Hepatocyte (in vitro differentiated cells): ENCODE measurements around the gene STN1. TPM values are rescaled to one million over a fixed set of nuclear protein-coding genes. Genes with fewer than 3 reads are reported as not detected.
A peak's percentile ranks its signal among the peaks of the same experiment; 100 is the strongest.
"Not testable (repeated sequence)": the region's sequence is repeated elsewhere in the genome, so short reads cannot be mapped to it uniquely, and the experiment has no call there.

Experiments used
- DNase-seq: peaks from one replicate; pipeline ENCODE4 v3.0.0-alpha.2; 2016; ENCODE audit warnings: low spot score
- H2AFZ ChIP-seq: fragments of 200-600 bp; sonication (generic); 2 replicates; pipeline ENCODE4 v1.6.0; 2016; ENCODE audit warnings: antibody characterized with exemption, mild to moderate bottlenecking
- H3K27ac ChIP-seq: fragments of 200-600 bp; sonication (generic); 2 replicates; pipeline ENCODE4 v1.5.1; 2016; ENCODE audit warnings: mild to moderate bottlenecking
- H3K27me3 ChIP-seq: fragments of 200-600 bp; sonication (generic); 2 replicates; pipeline ENCODE4 v1.6.1; 2016
- H3K36me3 ChIP-seq: fragments of 200-600 bp; sonication (generic); replicated peaks from 2 replicates; pipeline ENCODE4 v1.5.1; 2016; ENCODE audit warnings: low read depth; ENCODE audit not compliant: insufficient read depth
- H3K4me1 ChIP-seq: fragments of 200-600 bp; sonication (generic); 2 replicates; pipeline ENCODE4 v1.5.1; 2016; ENCODE audit warnings: mild to moderate bottlenecking, moderate library complexity; ENCODE audit not compliant: insufficient read depth
- H3K4me2 ChIP-seq: fragments of 200-600 bp; sonication (generic); 2 replicates; pipeline ENCODE4 v1.6.0; 2016
- H3K4me3 ChIP-seq: fragments of 200-600 bp; sonication (generic); 2 replicates; pipeline ENCODE4 v1.5.1; 2016; ENCODE audit warnings: mild to moderate bottlenecking
- H3K79me2 ChIP-seq: fragments of 200-600 bp; sonication (generic); 2 replicates; pipeline ENCODE4 v1.6.0; 2017; ENCODE audit warnings: mild to moderate bottlenecking
- H3K9me2 ChIP-seq: fragments of 200-600 bp; sonication (generic); replicated peaks from 2 replicates; pipeline ENCODE4 v1.6.0; 2017; ENCODE audit warnings: mild to moderate bottlenecking; ENCODE audit not compliant: insufficient read depth
- H3K9me3 ChIP-seq: fragments of 200-600 bp; sonication (generic); 2 replicates; pipeline ENCODE4 v1.5.1; 2016; ENCODE audit warnings: low read depth, mild to moderate bottlenecking
- H4K20me1 ChIP-seq: fragments of 200-600 bp; sonication (generic); 2 replicates; pipeline ENCODE4 v1.6.0; 2016; ENCODE audit warnings: mild to moderate bottlenecking; ENCODE audit not compliant: insufficient read depth, poor library complexity, severe bottlenecking
- CTCF ChIP-seq: fragments of 200-600 bp; sonication (generic); IDR thresholded peaks from 2 replicates; pipeline ENCODE4 v1.5.1; 2016; ENCODE audit warnings: antibody characterized with exemption, mild to moderate bottlenecking; ENCODE audit not compliant: poor library complexity
- EZH2 ChIP-seq: fragments of 200-600 bp; sonication (generic); IDR thresholded peaks from 2 replicates; pipeline ENCODE4 v1.6.1; 2016; ENCODE audit warnings: antibody characterized with exemption, mild to moderate bottlenecking, borderline replicate concordance
- EZH2phosphoT487 ChIP-seq: fragments of 200-600 bp; sonication (generic); IDR thresholded peaks from one replicate; pipeline ENCODE4 v1.6.1; 2018; ENCODE audit warnings: antibody characterized with exemption, mild to moderate bottlenecking, low read depth, moderate library complexity; ENCODE audit not compliant: unreplicated experiment, severe bottlenecking
- WGBS: methylation state at CpG from one replicate; pipeline ENCODE4 v1.1.6; 2016; ENCODE audit warnings: low lambda C conversion rate; ENCODE audit errors: missing lambda C conversion rate; 5-methylcytosine and 5-hydroxymethylcytosine counted together
- polyA plus RNA-seq: library from polyadenylated mRNA; unstranded; fragments of >200 nt; fragmentation: Nextera tagmentation; extraction: Ambion mirVana; gene quantifications from 2 replicates; pipeline ENCODE4 v1.2.1, GENCODE V29; 2016
- total RNA-seq: library from RNA; depleted of rRNA; stranded (reverse); fragments of >200 nt; gene quantifications from 2 replicates; pipeline ENCODE4 v1.2.3, GENCODE V29; 2014

Gene STN1
- total and polyA plus RNA-seq, 2 experiments from 2014 or later: 20.1 to 20.2 TPM

GRCh38 chr10:103847346-103847745 is 70.6 kb downstream of the STN1 start:
- no peaks in the 10 kb centered on the region for H3K27me3 ChIP-seq
- H3K9me3 ChIP-seq: no peaks in the 10 kb centered on the region
- TF ChIP-seq CTCF: no peak
- TF ChIP-seq EZH2phosphoT487: no peak
- no peak for TF ChIP-seq EZH2
- no peaks in the 10 kb centered on the region for H3K9me2 ChIP-seq
- peaks cover 33% of the 10 kb centered on the region for H3K4me1 ChIP-seq
- 93% methylated on average over 7 of the region's 7 CpGs for WGBS
- no peaks in the 10 kb centered on the region for H4K20me1 ChIP-seq
- no peak overlapping the region for H3K27ac ChIP-seq
- no peaks in the 10 kb centered on the region for H3K36me3 ChIP-seq
- peaks cover 83% of the 10 kb centered on the region for H3K79me2 ChIP-seq
- no peak for DNase-seq
- H3K4me2 ChIP-seq: no peak overlapping the region
- H3K4me3 ChIP-seq: no peak overlapping the region
- no peak overlapping the region for H2AFZ ChIP-seq

DNA sequence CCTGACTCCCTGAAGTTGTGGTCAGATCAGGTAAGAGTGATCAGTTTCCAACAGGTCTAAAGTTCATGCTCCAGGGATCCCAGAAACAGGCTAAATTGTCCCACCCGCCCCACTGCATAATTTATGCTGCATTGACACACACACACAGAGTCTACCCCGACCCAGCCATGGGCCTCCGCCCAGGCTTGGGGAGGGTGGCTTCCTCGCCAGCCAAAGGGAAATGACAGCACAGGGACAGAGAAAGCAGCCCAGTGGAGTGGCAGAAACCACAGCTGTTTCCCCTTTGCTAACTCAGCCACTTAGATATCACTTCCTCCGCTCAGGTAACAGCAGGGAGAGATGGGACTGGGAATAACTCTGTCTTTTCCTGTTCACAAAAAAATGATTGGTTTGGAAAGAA is 72.0 kb downstream of the STN1 start:
- Histone ChIP-seq H3K4me2 (no peak overlapping the region), H3K27ac (peak overlapping the region; percentile 49), H3K79me2 (peaks cover 82% of the 10 kb centered on the region), H3K27me3 (no peaks in the 10 kb centered on the region), H3K4me3 (no peak overlapping the region), H3K36me3 (no peaks in the 10 kb centered on the region), H2AFZ (no peak overlapping the region), H4K20me1 (no peaks in the 10 kb centered on the region), H3K9me2 (no peaks in the 10 kb centered on the region), H3K9me3 (no peaks in the 10 kb centered on the region), H3K4me1 (peaks cover 24% of the 10 kb centered on the region)
- TF ChIP-seq EZH2 (no peak), CTCF (no peak), EZH2phosphoT487 (no peak)
- WGBS: 69% methylated on average over 5 of the region's 5 CpGs
- DNase-seq: no peak

DNA sequence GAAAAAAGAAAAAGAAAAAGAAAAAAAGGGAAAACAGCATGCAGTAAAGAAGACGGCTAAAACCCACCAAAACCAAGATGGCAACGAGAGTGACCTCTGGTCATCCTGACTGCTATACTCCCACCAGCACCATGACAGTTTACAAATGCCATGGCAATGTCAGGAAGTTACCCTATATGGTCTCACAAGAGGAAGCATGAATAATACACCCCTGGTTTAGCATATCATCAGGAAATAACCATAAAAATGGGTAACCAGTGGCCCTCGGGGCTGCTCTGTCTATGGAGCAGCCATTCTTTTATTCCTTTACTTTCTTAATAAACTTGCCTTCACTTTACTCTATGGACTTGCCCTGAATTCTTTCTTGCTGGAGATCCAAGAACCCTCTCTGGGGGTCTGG is 72.6 kb downstream of the STN1 start:
- not testable (repeated sequence) for H2AFZ ChIP-seq, H3K4me3 ChIP-seq, H3K36me3 ChIP-seq, H3K27me3 ChIP-seq, H4K20me1 ChIP-seq, H3K4me2 ChIP-seq, H3K9me3 ChIP-seq, H3K27ac ChIP-seq, H3K9me2 ChIP-seq, DNase-seq
- Histone ChIP-seq H3K4me1 (peaks cover 27% of the 10 kb centered on the region), H3K79me2 (peaks cover 82% of the 10 kb centered on the region)
- WGBS: 87% methylated on average over 3 of the region's 3 CpGs

- no peaks in the 10 kb centered on the region for H3K27me3 ChIP-seq
- H3K9me3 ChIP-seq: no peaks in the 10 kb centered on the region
- no peak overlapping the region for H3K27ac ChIP-seq
- peaks cover 84% of the 10 kb centered on the region for H3K79me2 ChIP-seq
- no peak for DNase-seq
- no peak overlapping the region for H3K4me3 ChIP-seq
- WGBS: 71% methylated on average over 6 of the region's 6 CpGs
- peaks cover 26% of the 10 kb centered on the region for H3K4me1 ChIP-seq
- H2AFZ ChIP-seq: no peak overlapping the region
- TF ChIP-seq CTCF: no peak
- no peak for TF ChIP-seq EZH2
- TF ChIP-seq EZH2phosphoT487: no peak
- no peaks in the 10 kb centered on the region for H3K9me2 ChIP-seq
- no peaks in the 10 kb centered on the region for H4K20me1 ChIP-seq
- H3K36me3 ChIP-seq: no peaks in the 10 kb centered on the region
- H3K4me2 ChIP-seq: no peak overlapping the region
Observed at GRCh38 chr10:103843854-103844570, 74.0 kb downstream of the STN1 start.
